ENCODE results near the gene SGCD.

GRCh38 chr5:156715287-156715686, 388.3 kb downstream of the SGCD start:
- TF ChIP-seq CTCF (conservative IDR thresholded peaks at IDR 0.05 in 1 of 2, IDR thresholded peaks at IDR 0.05 in 1 of 2; ENCODE audit: extremely low read depth in 1 of 2, insufficient read depth in 1 of 2, low read depth in 1 of 2, low read length in 2 of 2) (no peak), EZH2 (IDR thresholded peaks at IDR 0.05; ENCODE audit: borderline replicate concordance, low read length) (no peak)

All from mammary epithelial cell (primary cell).